LNCAP (cell line): ENCODE results near the gene C1orf198.

Experiments used
- CTCF ChIP-seq: fragments of 450-650 bp; IDR thresholded peaks from 2 replicates; pipeline ENCODE4 v1.5.1; 2017; ENCODE audit warnings: mild to moderate bottlenecking

The C1orf198 gene

GRCh38 chr1:230804396-230804795 lies 63.9 kb downstream of the C1orf198 start:
- no peak for TF ChIP-seq CTCF

DNA sequence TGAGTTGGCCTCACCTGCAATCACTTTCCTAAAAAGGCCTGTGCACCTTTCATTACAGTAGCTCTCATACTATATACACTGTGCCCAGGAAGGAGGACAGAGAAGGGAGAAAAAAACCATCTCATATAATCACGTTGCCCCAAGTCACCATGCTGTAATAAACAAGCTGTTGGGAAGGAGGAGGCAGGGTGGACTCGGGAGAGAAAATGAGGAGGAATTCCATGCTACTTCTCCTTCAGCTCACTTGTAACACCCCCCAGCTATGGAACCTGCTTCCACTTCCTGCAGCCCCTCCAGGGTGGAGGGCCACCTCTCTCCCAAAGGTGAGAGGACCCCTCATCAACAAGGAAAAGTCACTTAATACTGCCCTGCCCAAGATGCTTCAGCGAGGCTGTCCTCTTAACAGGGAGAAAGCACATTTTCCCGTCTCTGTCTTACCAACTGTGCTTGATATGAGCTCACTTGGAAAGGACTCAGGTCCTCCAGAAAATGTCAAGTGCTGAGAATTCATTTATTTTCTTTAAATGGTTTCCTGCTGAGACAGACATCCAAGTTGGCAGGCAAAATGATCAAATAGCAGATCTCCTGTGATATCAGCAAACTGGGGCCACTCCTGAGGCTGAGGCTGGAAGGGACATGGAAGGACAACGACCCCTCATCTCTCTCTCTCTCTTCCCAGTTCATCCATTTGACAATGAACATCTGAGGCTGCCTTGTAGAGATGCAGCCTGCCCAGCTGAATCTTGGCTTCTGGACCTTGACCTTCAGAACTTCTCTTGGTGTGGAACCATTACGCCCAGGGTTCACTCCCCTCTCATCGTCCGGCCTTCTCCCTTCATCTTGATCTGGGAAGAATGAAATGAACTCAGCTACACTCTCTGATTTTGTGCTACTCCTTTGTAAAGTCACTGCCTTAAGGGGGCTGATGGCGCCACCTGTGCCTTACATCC lies 67.2 kb downstream of the C1orf198 start:
- no peak for TF ChIP-seq CTCF

DNA sequence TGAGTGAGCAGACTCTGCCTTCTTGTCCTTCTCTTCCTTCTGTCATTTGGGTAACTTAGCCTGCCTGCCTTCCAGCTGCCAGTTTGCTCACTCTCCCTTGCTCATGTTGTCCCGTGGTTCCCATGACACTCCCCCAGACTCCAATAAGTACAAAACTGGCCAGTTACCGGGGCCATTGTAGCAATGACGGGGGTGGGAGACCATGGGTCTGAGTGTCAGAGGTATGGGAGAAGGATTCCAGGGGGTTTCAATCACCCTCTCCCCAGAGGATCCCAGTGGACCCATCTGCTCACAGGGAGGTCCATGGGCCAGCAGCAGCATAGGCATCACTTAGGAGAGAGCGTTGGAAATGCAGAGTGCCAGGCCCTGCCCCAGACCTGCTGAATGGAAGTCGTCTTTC lies 69.8 kb downstream of the C1orf198 start:
- no peak for TF ChIP-seq CTCF

DNA sequence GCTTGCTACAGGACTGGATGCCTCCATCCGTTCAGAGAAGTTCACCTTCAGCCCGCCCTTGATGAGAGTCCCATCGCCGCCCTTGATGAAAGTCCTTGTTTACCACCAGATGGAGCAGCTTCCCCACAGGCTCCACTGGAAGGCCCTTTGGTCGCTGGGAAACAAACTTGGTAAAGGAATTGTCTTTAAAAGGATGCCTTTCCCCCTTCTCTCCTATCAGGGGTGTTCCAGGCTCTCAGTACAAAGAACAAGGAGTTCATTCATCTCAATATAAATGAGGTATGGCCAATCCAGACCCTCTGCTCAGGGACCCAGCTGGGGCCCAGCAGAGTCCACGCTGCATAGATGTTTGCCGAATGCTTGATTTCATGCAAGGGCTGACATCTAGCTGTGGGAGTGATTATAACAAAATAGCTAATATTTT lies 70.4 kb downstream of the C1orf198 start:
- peak; percentile 76 for TF ChIP-seq CTCF

DNA sequence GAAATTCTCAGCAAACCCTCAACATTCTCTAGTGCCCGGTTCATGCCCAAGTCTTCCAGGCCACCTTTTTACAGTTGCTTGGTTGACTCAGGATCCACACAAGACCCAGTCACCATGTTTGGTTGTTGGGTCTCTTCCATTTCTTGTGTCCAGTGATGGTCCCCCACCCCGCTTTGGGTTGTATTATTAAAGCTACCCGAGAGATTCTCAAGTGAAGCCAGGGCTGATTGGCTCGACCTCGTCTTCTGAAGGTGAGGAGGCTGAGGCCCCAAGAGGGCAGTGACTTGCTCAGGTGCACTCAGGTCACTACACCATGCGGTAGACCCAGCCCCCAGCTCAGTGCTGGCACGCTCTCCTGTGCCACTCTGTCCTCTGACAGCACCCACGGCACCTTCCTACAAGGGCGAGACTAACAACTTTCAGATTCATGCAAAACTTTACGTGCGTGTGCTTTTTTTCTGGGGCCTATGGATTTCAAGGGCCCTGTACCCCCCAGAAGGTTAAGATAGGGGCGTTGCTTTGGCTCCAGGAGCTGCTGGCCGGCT lies 70.9 kb downstream of the C1orf198 start:
- no peak for TF ChIP-seq CTCF

GRCh38 chr1:230796626-230797025 lies 71.7 kb downstream of the C1orf198 start:
- no peak for TF ChIP-seq CTCF

- no peak for TF ChIP-seq CTCF
Measured at GRCh38 chr1:230794871-230795605, 73.3 kb downstream of the C1orf198 start.
